Measurements from ENCODE around the gene MAPK10. TPM values are rescaled to one million over a fixed set of nuclear protein-coding genes. Genes with fewer than 3 reads are reported as not detected.

Gene MAPK10
- polyA plus RNA-seq, 5 donors: 29.9 to 51.3 (median 30.9) TPM

GRCh38 chr4:86280246-86280645 is 79.6 kb downstream of the MAPK10 start:
- DNase-seq: no peak

GRCh38 chr4:86279293-86279960 is 80.4 kb downstream of the MAPK10 start:
- no peak for DNase-seq

GRCh38 chr4:86278126-86278525 is 81.7 kb downstream of the MAPK10 start:
- DNase-seq: no peak

GRCh38 chr4:86274642-86275041 is 85.2 kb downstream of the MAPK10 start:
- DNase-seq: no peak

- DNase-seq: no peak
Measured at GRCh38 chr4:86272669-86273068, 87.2 kb downstream of the MAPK10 start.

GRCh38 chr4:86271057-86271456 is 88.8 kb downstream of the MAPK10 start:
- DNase-seq: no peak

- no peak for DNase-seq
Measured at GRCh38 chr4:86269354-86269753, 90.5 kb downstream of the MAPK10 start.

- DNase-seq: no peak
Measured at GRCh38 chr4:86264241-86264640, 95.6 kb downstream of the MAPK10 start.

GRCh38 chr4:86261636-86262035 is 98.2 kb downstream of the MAPK10 start:
- no peak for DNase-seq

GRCh38 chr4:86256086-86256485 is 103.8 kb downstream of the MAPK10 start:
- DNase-seq: no peak

- no peak for DNase-seq
Measured at GRCh38 chr4:86250619-86251018, 109.2 kb downstream of the MAPK10 start.

- DNase-seq: no peak
Measured at GRCh38 chr4:86250006-86250405, 109.8 kb downstream of the MAPK10 start.

GRCh38 chr4:86249074-86249473 is 110.8 kb downstream of the MAPK10 start:
- no peak for DNase-seq

GRCh38 chr4:86247906-86248305 is 111.9 kb downstream of the MAPK10 start:
- no peak for DNase-seq

- DNase-seq: no peak
Measured at GRCh38 chr4:86247320-86247719, 112.5 kb downstream of the MAPK10 start.

- no peak for DNase-seq
Measured at GRCh38 chr4:86243750-86244149, 116.1 kb downstream of the MAPK10 start.

GRCh38 chr4:86242677-86243076 is 117.2 kb downstream of the MAPK10 start:
- DNase-seq: no peak

- no peak for DNase-seq
Measured at GRCh38 chr4:86235549-86235948, 124.3 kb downstream of the MAPK10 start.

- DNase-seq: no peak
Measured at GRCh38 chr4:86233681-86234080, 126.2 kb downstream of the MAPK10 start.

GRCh38 chr4:86233090-86233489 is 126.8 kb downstream of the MAPK10 start:
- no peak for DNase-seq

- DNase-seq: no peak
Measured at GRCh38 chr4:86223472-86223871, 136.4 kb downstream of the MAPK10 start.

GRCh38 chr4:86221002-86221401 is 138.9 kb downstream of the MAPK10 start:
- no peak for DNase-seq

GRCh38 chr4:86220121-86220520 is 139.7 kb downstream of the MAPK10 start:
- DNase-seq: peak in 1 of 2 donors; percentile 12

GRCh38 chr4:86218746-86219473 is 140.9 kb downstream of the MAPK10 start:
- peak; percentile 30 to 32 for DNase-seq
